CD4-positive, alpha-beta T cell (primary cell): ENCODE measurements around the gene CENPT. TPM values are rescaled to one million over a fixed set of nuclear protein-coding genes. Genes with fewer than 3 reads are reported as not detected.

Experiments
- ATAC-seq: fragments of 200-7000 bp; cut with Tn5 transposase; one replicate; pipeline ENCODE4 v1.10.0; 2022; ENCODE audit warnings: mild to moderate bottlenecking; ENCODE audit not compliant: poor library complexity
- CTCF ChIA-PET: fragments of 350-600 bp; sonication (Branson Sonifier 250); formaldehyde crosslinking; loops from one replicate; lab custom pipeline; 2021; ENCODE audit warnings: antibody characterized with exemption, inconsistent platforms; lab: Charles Lee
- POLR2A ChIA-PET: fragments of 350-600 bp; sonication (Branson Sonifier 250); formaldehyde crosslinking; loops from one replicate; lab custom pipeline; 2021; ENCODE audit warnings: antibody characterized with exemption, inconsistent platforms; lab: Charles Lee
- DNase-seq, 14 experiments: peaks; one replicate each; pipeline ENCODE4 v3.0.0-alpha.2; 2013 to 2020; ENCODE audit warnings: mixed read lengths in 2 of 14
- H3K27ac ChIP-seq, 2 donors: one replicate each; pipeline versions ENCODE4 v1.5.1 to v1.7.0; 2013; ENCODE audit warnings: low read length in 2 of 2, low read depth in 1 of 2, mild to moderate bottlenecking in 1 of 2
- H3K27me3 ChIP-seq, 2 experiments: 1 replicate in 1 of 2; 2 replicates in 1 of 2; pipeline versions ENCODE4 v1.6.1 to v1.7.0; 2013; ENCODE audit warnings: low read length in 2 of 2, control low read depth in 1 of 2, mild to moderate bottlenecking in 1 of 2, moderate library complexity in 1 of 2; ENCODE audit not compliant: insufficient read depth in 2 of 2, control insufficient read depth in 1 of 2
- H3K36me3 ChIP-seq: one replicate; pipeline ENCODE4 v1.6.1; 2013; ENCODE audit warnings: low read length, control low read depth; ENCODE audit not compliant: insufficient read depth
- H3K4me1 ChIP-seq: one replicate; pipeline ENCODE4 v1.6.1; 2013; ENCODE audit warnings: low read length, control low read depth; ENCODE audit not compliant: insufficient read depth
- H3K4me3 ChIP-seq: one replicate; pipeline ENCODE4 v1.5.1; 2013; ENCODE audit warnings: mild to moderate bottlenecking, low read length, moderate library complexity
- H3K9me3 ChIP-seq, 2 experiments: 1 replicate in 1 of 2; 2 replicates in 1 of 2; pipeline versions ENCODE4 v1.6.1 to v1.7.0; 2013; ENCODE audit warnings: low read length in 2 of 2, mild to moderate bottlenecking in 2 of 2, control low read depth in 1 of 2, moderate library complexity in 1 of 2; ENCODE audit not compliant: control insufficient read depth in 1 of 2, insufficient read depth in 1 of 2
- H3K27ac Mint-ChIP-seq: one replicate; pipeline ENCODE4 v1.8.0; 2020; ENCODE audit warnings: mixed read lengths
- H3K27me3 Mint-ChIP-seq: one replicate; pipeline ENCODE4 v1.8.0; 2021; ENCODE audit warnings: mixed read lengths
- H3K36me3 Mint-ChIP-seq: one replicate; pipeline ENCODE4 v1.8.0; 2021; ENCODE audit warnings: low read depth, mixed read lengths
- H3K4me1 Mint-ChIP-seq: one replicate; pipeline ENCODE4 v1.8.0; 2021; ENCODE audit warnings: low read depth, mixed read lengths
- H3K4me3 Mint-ChIP-seq: one replicate; pipeline ENCODE4 v1.8.0; 2020; ENCODE audit warnings: mild to moderate bottlenecking, mixed read lengths
- H3K9me3 Mint-ChIP-seq: one replicate; pipeline ENCODE4 v1.8.0; 2020; ENCODE audit warnings: mixed read lengths
- intact Hi-C, 2 experiments: fragments of 100-400 bp; cut with DNase I in 1 of 2; cut with micrococcal nuclease in 1 of 2; formaldehyde crosslinking; loops; one replicate each; pipeline versions ENCODE4 v1.15.1 to v1.9.0; 2023 to 2025; cut with DNase I, micrococcal nuclease
- total RNA-seq, 174 experiments: library from RNA in 2 of 174; stranded (reverse) in 2 of 174; gene quantifications; one replicate each; pipeline ENCODE4 v1.2.3 and lab custom pipeline; 2021 to 2026
- TF ChIP-seq, protein P1 (sequence below): fragments of 200-600 bp; IDR thresholded peaks from one replicate; pipeline ENCODE4 v1.8.0; 2022; ENCODE audit warnings: antibody characterized with exemption, mild to moderate bottlenecking

Gene CENPT
- total RNA-seq, 2 experiments from 2014 or later: 77.5 to 84.1 TPM

DNA sequence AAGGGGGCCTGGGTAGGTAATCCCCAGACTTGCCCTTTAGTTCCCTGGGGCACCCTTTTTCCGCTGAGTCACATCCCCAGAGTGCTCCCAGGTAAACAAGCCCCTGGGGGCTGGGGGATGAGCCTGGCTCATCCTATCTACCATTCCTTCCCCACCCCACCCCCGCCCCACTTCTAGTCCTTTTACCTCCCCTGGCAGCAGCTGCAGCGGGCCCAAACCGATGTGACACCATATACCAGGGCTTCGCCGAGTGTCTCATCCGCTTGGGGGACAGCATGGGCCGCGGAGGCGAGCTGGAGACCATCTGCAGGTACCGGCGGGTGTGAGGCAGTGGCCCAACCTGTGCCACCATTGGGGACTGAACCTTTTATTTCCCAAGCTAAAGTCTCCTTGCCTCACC is 38.1 kb upstream of the CENPT start:
- intact Hi-C loops: no loop called here
- peaks cover 57% of the 10 kb centered on the region for H3K36me3 Mint-ChIP-seq

DNA sequence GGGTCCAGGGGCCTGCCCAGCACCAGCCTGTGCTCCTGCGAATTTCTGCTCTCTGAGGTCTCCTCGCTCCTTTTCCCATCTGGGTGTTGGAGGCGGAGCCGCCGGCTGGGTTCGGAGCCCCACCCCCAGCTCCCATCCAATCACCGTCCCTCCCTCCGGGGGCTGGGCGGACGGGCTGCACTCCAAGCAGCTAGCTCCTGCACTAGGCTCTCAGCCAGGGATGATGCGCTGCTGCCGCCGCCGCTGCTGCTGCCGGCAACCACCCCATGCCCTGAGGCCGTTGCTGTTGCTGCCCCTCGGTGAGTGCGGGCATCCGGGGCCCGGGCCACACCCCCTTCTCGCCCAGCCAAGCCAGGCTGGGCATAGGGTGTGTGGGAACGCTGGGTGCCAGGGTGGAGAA is 37.2 kb upstream of the CENPT start, which contains the start of gene NRN1L:
Gene NRN1L (plus strand): TSS at position 202 of the 400 bp plus-strand sequence. CDS start 19 bp downstream, at position 221.
- Mint-ChIP-seq H3K4me1 (no peaks in the 10 kb centered on the region), H3K27ac (no peak within 1 kb of the TSS), H3K4me3 (no peak within 1 kb of the TSS), H3K9me3 (no peaks in the 10 kb centered on the region), H3K27me3 (no peaks in the 10 kb centered on the region), H3K36me3 (peaks cover 65% of the 10 kb centered on the region)
- Histone ChIP-seq H3K27me3 (no peaks in the 10 kb centered on the region), H3K9me3 (no peaks in the 10 kb centered on the region), H3K36me3 (peaks cover 65% of the 10 kb centered on the region), H3K27ac (no peak within 1 kb of the TSS), H3K4me1 (no peaks in the 10 kb centered on the region), H3K4me3 (no peak within 1 kb of the TSS)
- POLR2A ChIA-PET: no interaction called here
- no peak for ATAC-seq
- TF ChIP-seq, protein P1, sequence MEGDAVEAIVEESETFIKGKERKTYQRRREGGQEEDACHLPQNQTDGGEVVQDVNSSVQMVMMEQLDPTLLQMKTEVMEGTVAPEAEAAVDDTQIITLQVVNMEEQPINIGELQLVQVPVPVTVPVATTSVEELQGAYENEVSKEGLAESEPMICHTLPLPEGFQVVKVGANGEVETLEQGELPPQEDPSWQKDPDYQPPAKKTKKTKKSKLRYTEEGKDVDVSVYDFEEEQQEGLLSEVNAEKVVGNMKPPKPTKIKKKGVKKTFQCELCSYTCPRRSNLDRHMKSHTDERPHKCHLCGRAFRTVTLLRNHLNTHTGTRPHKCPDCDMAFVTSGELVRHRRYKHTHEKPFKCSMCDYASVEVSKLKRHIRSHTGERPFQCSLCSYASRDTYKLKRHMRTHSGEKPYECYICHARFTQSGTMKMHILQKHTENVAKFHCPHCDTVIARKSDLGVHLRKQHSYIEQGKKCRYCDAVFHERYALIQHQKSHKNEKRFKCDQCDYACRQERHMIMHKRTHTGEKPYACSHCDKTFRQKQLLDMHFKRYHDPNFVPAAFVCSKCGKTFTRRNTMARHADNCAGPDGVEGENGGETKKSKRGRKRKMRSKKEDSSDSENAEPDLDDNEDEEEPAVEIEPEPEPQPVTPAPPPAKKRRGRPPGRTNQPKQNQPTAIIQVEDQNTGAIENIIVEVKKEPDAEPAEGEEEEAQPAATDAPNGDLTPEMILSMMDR: no peak
- intact Hi-C loops: loop anchor here in 1 of 2 experiments (5.0 kb wide), 1 partner anchor 343 kb away; no protein-coding TSS in a partner anchor
- CTCF ChIA-PET: interaction anchor here (1.5 to 2.8 kb wide), 5 partner anchors 16 to 156 kb away, joined by 3 to 16 read pairs (median 9); no protein-coding TSS in a partner anchor
- no peak for DNase-seq

More for the DNA sequence above, 38.1 kb upstream of the CENPT start:
- TF ChIP-seq, protein P1: no peak
- ATAC-seq (no peak), DNase-seq (no peak)
- ChIA-PET POLR2A (interaction anchor here (0.9 to 1.4 kb wide), 2 partner anchors 50 to 98 kb away, joined by 3 to 4 read pairs; no protein-coding TSS in a partner anchor), CTCF (interaction anchor here (0.7 to 1.2 kb wide), 2 partner anchors 69 to 155 kb away, joined by 4 to 5 read pairs; no protein-coding TSS in a partner anchor)
- Histone ChIP-seq H3K36me3 (peaks cover 56% of the 10 kb centered on the region), H3K9me3 (no peaks in the 10 kb centered on the region), H3K4me1 (no peaks in the 10 kb centered on the region), H3K27me3 (no peaks in the 10 kb centered on the region), H3K4me3 (no peak overlapping the region), H3K27ac (no peak overlapping the region)
- Mint-ChIP-seq H3K4me3 (no peak overlapping the region), H3K9me3 (no peaks in the 10 kb centered on the region), H3K4me1 (no peaks in the 10 kb centered on the region), H3K27ac (no peak overlapping the region), H3K27me3 (no peaks in the 10 kb centered on the region)

DNA sequence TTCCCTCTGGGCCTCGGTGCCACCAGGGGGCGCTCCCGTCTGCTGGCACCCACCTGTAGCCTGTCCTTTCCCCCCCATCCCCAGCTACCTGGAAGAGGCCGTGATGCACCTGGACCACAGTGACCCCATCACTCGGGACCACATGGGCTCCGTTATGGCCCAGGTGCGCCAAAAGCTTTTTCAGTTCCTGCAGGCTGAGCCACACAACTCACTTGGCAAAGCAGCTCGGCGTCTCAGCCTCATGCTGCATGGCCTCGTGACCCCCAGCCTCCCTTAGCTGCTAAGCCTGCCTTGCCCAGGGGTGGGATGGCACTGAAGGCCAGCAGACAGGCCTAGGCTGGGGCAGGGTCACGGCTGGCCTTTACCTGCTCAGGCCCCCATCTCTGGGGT is 36.4 kb upstream of the CENPT start:
- no peaks in the 10 kb centered on the region for H3K27me3 Mint-ChIP-seq
- H3K36me3 Mint-ChIP-seq: peaks cover 73% of the 10 kb centered on the region
- DNase-seq (peak; percentile 60 to 85 (median 72)), ATAC-seq (peak; percentile 88)
- Histone ChIP-seq H3K36me3 (peaks cover 73% of the 10 kb centered on the region), H3K4me3 (no peak overlapping the region), H3K9me3 (no peaks in the 10 kb centered on the region), H3K27ac (no peak overlapping the region), H3K27me3 (no peaks in the 10 kb centered on the region), H3K4me1 (no peaks in the 10 kb centered on the region)
- H3K27ac Mint-ChIP-seq: no peak overlapping the region
- TF ChIP-seq, protein P1: peak; percentile 91
- ChIA-PET CTCF (interaction anchor here (0.6 to 2.8 kb wide), 29 partner anchors 9 to 972 kb away, joined by 3 to 16 read pairs (median 4); partner anchors contain the start of genes PSKH1, RANBP10 and TSNAXIP1), POLR2A (interaction anchor here (1.0 to 1.1 kb wide), 5 partner anchors 9 to 157 kb away, joined by 3 to 8 read pairs (median 4); partner anchors contain the start of genes NUTF2, PSKH1 and PSMB10)
- H3K4me3 Mint-ChIP-seq: no peak overlapping the region
- intact Hi-C loops: loop anchor here (1.0 to 5.0 kb wide), 4 partner anchors 45 to 345 kb away; no protein-coding TSS in a partner anchor
- no peaks in the 10 kb centered on the region for H3K9me3 Mint-ChIP-seq
- no peaks in the 10 kb centered on the region for H3K4me1 Mint-ChIP-seq
